HepG2 (cell line): Measurements from ENCODE around the gene PAXX. TPM values are rescaled to one million over a fixed set of nuclear protein-coding genes. Genes with fewer than 3 reads are reported as not detected.

ENCODE experiments used
- ATF7-NPFF ChIP-seq: sonication (generic); formaldehyde crosslinking; IDR thresholded peaks from 2 replicates; pipeline ENCODE4 v1.8.1; 2023; ENCODE audit warnings: mild to moderate bottlenecking, low read depth, missing genetic modification reagents, moderate library complexity
- GFI1 ChIP-seq: sonication (generic); formaldehyde crosslinking; IDR thresholded peaks from 2 replicates; pipeline ENCODE4 v1.5.0; 2020; ENCODE audit warnings: missing genetic modification reagents, mild to moderate bottlenecking, borderline replicate concordance
- MAZ ChIP-seq, 2 experiments: sonication (generic) in 1 of 2; formaldehyde crosslinking in 1 of 2; IDR thresholded peaks; 2 replicates each; pipeline versions ENCODE4 v1.5.0 to v1.6.1; 2012 to 2020; ENCODE audit warnings: low read depth in 2 of 2, mild to moderate bottlenecking in 2 of 2, borderline replicate concordance in 1 of 2, improper control_type of control experiment in 1 of 2, low read length in 1 of 2, missing genetic modification reagents in 1 of 2, moderate library complexity in 1 of 2
- MED1 ChIP-seq: sonication (generic); formaldehyde crosslinking; IDR thresholded peaks from 2 replicates; pipeline ENCODE4 v1.4.0; 2020; ENCODE audit warnings: missing genetic modification reagents
- PHF21A ChIP-seq: sonication (generic); formaldehyde crosslinking; IDR thresholded peaks from 2 replicates; pipeline ENCODE4 v1.5.0; 2020; ENCODE audit warnings: mild to moderate bottlenecking, missing genetic modification reagents
- TBL1XR1 ChIP-seq: fragments of 150-350 bp; IDR thresholded peaks from 2 replicates; pipeline ENCODE4 v1.6.1; 2014; ENCODE audit warnings: borderline replicate concordance, low read length; ENCODE audit not compliant: partially characterized antibody
- XRCC5 ChIP-seq: fragments of 200-400 bp; formaldehyde crosslinking; optimal IDR thresholded peaks from 2 replicates; pipeline ENCODE3; 2017; ENCODE audit warnings: mild to moderate bottlenecking, low read length
- ZNF180 ChIP-seq: sonication (generic); formaldehyde crosslinking; IDR thresholded peaks from 2 replicates; pipeline ENCODE4 v1.4.0; 2020; ENCODE audit warnings: low read depth, missing genetic modification reagents, borderline replicate concordance
- ZNF3 ChIP-seq: IDR thresholded peaks from 2 replicates; pipeline ENCODE4 v1.7.0; 2017; ENCODE audit warnings: inconsistent platforms
- ZNF564 ChIP-seq: sonication (generic); formaldehyde crosslinking; IDR thresholded peaks from 2 replicates; pipeline ENCODE4 v1.8.1; 2023; ENCODE audit warnings: mild to moderate bottlenecking, missing genetic modification reagents
- ZNF589 ChIP-seq: sonication (generic); formaldehyde crosslinking; conservative IDR thresholded peaks from 2 replicates; pipeline ENCODE4 v1.8.0; 2022; ENCODE audit warnings: mild to moderate bottlenecking, moderate library complexity, missing genetic modification reagents
- ZSCAN31 ChIP-seq: sonication (generic); formaldehyde crosslinking; IDR thresholded peaks from 2 replicates; pipeline ENCODE4 v1.5.0; 2020; ENCODE audit warnings: low read depth, mild to moderate bottlenecking, missing genetic modification reagents
- polyA plus RNA-seq, 8 experiments: library from polyadenylated mRNA; depleted of rRNA in 3 of 8; stranded (reverse) in 7 of 8; unstranded in 1 of 8; fragments of >200 nt; fragmentation: Illumina TruSeq in 4 of 8; extraction: Trizol in 4 of 8; gene quantifications; 2 replicates each; pipeline versions ENCODE4 v1.2.1 to v1.2.3, GENCODE V29; 2011 to 2016; ENCODE audit warnings: low read depth in 4 of 8, missing spikeins in 1 of 8, mixed read lengths in 1 of 8; ENCODE audit not compliant: insufficient read depth in 1 of 8
- total RNA-seq, 5 experiments: library from RNA; depleted of rRNA; stranded (reverse); fragments of >200 nt; fragmentation: Illumina TruSeq; extraction: Trizol; gene quantifications; 2 replicates each; pipeline ENCODE4 v1.2.3, GENCODE V29; 2016; ENCODE audit warnings: low read depth in 1 of 5
- TF ChIP-seq, protein P1 (sequence below): sonication (generic); formaldehyde crosslinking; IDR thresholded peaks from 2 replicates; pipeline ENCODE4 v1.5.0; 2020; ENCODE audit warnings: missing genetic modification reagents, mild to moderate bottlenecking, borderline replicate concordance
- TF ChIP-seq, protein P2 (sequence below): sonication (generic); formaldehyde crosslinking; IDR thresholded peaks from one replicate; pipeline ENCODE4 v1.5.1; 2020; ENCODE audit warnings: mild to moderate bottlenecking, missing genetic modification reagents; ENCODE audit errors: not compliant biosample characterization
- TF ChIP-seq, protein P3 (sequence below): sonication (generic); formaldehyde crosslinking; IDR thresholded peaks from 2 replicates; pipeline ENCODE4 v1.8.0; 2022; ENCODE audit warnings: mild to moderate bottlenecking, missing genetic modification reagents, moderate library complexity
- TF ChIP-seq, protein P4 (sequence below): sonication (generic); formaldehyde crosslinking; IDR thresholded peaks from 2 replicates; pipeline ENCODE4 v1.9.0; 2021; ENCODE audit warnings: missing genetic modification reagents, borderline replicate concordance

PAXX gene
- total and polyA plus RNA-seq, 2 of the 13 experiments (the other 11 are each of a cell fraction or from before 2014, with no cell fraction given), result 14.0 to 31.9 TPM

DNA sequence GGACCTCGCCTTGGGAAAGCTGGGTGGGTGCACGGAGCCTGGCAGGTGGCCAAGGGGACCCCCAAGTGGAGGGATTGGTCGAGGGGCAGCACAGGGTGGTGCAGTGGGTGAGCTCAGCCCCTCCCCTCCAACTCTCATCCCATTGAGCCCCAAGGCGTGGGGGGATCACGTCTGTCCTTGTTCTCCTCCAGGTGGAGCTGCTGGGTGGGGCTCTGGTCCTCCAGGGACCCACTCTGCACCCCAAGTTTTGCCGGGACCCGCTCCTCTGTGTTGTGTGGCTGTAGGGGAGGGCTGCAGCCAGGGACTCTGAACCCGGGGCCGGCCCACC is 43.2 kb downstream of the PAXX start (continued):
- no peak for TF ChIP-seq MAZ (IDR thresholded peaks at IDR 0.05; ENCODE audit: borderline replicate concordance, low read depth, low read length)
- peak; percentile 55; the same call in 1 of the 2 replicates for TF ChIP-seq MAZ (CRISPR knock-in tag; IDR thresholded peaks at IDR 0.05; ENCODE audit: low read depth)
- no peak for TF ChIP-seq ZNF3
- TF ChIP-seq ATF7-NPFF, result no peak
- TF ChIP-seq ZNF564 (CRISPR knock-in tag), result no peak
- TF ChIP-seq ZSCAN31, result 0 out of 2 replicates have a peak, but pooled peaks have one; percentile 28
- TF ChIP-seq, protein P1, sequence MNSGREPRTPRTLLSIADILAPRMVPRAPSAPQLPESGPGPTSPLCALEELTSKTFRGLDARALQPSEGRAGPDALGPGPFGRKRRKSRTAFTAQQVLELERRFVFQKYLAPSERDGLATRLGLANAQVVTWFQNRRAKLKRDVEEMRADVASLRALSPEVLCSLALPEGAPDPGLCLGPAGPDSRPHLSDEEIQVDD (CRISPR knock-in tag), result no peak
- TF ChIP-seq ZNF589 (CRISPR knock-in tag), result no peak
- TF ChIP-seq, protein P2, sequence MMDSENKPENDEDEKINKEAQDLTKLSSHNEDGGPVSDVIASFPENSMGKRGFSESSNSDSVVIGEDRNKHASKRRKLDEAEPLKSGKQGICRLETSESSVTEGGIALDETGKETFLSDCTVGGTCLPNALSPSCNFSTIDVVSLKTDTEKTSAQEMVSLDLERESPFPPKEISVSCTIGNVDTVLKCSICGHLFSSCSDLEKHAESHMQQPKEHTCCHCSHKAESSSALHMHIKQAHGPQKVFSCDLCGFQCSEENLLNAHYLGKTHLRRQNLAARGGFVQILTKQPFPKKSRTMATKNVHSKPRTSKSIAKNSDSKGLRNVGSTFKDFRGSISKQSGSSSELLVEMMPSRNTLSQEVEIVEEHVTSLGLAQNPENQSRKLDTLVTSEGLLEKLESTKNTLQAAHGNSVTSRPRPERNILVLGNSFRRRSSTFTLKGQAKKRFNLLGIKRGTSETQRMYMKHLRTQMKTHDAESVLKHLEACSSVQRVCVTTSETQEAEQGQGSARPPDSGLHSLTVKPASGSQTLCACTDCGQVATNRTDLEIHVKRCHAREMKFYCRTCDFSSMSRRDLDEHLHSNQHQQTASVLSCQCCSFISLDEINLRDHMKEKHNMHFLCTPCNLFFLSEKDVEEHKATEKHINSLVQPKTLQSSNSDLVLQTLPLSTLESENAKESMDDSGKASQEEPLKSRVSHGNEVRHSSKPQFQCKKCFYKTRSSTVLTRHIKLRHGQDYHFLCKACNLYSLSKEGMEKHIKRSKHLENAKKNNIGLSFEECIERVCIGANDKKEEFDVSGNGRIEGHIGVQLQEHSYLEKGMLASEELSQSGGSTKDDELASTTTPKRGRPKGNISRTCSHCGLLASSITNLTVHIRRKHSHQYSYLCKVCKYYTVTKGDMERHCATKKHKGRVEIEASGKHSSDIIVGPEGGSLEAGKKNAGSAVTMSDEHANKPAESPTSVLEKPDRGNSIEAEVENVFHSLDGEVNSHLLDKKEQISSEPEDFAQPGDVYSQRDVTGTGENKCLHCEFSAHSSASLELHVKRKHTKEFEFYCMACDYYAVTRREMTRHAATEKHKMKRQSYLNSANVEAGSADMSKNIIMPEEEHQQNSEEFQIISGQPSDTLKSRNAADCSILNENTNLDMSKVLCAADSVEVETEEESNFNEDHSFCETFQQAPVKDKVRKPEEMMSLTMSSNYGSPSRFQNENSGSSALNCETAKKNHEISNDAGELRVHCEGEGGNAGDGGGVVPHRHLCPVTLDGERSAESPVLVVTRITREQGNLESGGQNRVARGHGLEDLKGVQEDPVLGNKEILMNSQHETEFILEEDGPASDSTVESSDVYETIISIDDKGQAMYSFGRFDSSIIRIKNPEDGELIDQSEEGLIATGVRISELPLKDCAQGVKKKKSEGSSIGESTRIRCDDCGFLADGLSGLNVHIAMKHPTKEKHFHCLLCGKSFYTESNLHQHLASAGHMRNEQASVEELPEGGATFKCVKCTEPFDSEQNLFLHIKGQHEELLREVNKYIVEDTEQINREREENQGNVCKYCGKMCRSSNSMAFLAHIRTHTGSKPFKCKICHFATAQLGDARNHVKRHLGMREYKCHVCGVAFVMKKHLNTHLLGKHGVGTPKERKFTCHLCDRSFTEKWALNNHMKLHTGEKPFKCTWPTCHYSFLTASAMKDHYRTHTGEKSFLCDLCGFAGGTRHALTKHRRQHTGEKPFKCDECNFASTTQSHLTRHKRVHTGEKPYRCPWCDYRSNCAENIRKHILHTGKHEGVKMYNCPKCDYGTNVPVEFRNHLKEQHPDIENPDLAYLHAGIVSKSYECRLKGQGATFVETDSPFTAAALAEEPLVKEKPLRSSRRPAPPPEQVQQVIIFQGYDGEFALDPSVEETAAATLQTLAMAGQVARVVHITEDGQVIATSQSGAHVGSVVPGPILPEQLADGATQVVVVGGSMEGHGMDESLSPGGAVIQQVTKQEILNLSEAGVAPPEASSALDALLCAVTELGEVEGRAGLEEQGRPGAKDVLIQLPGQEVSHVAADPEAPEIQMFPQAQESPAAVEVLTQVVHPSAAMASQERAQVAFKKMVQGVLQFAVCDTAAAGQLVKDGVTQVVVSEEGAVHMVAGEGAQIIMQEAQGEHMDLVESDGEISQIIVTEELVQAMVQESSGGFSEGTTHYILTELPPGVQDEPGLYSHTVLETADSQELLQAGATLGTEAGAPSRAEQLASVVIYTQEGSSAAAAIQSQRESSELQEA (CRISPR knock-in tag), result no peak
- no peak for TF ChIP-seq GFI1 (CRISPR knock-in tag)
- TF ChIP-seq, protein P3, sequence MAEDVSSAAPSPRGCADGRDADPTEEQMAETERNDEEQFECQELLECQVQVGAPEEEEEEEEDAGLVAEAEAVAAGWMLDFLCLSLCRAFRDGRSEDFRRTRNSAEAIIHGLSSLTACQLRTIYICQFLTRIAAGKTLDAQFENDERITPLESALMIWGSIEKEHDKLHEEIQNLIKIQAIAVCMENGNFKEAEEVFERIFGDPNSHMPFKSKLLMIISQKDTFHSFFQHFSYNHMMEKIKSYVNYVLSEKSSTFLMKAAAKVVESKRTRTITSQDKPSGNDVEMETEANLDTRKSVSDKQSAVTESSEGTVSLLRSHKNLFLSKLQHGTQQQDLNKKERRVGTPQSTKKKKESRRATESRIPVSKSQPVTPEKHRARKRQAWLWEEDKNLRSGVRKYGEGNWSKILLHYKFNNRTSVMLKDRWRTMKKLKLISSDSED (CRISPR knock-in tag), result no peak
- TF ChIP-seq XRCC5, result no peak
- TF ChIP-seq ZNF180 (CRISPR knock-in tag), result no peak
- TF ChIP-seq PHF21A (CRISPR knock-in tag), result no peak
- TF ChIP-seq, protein P4, sequence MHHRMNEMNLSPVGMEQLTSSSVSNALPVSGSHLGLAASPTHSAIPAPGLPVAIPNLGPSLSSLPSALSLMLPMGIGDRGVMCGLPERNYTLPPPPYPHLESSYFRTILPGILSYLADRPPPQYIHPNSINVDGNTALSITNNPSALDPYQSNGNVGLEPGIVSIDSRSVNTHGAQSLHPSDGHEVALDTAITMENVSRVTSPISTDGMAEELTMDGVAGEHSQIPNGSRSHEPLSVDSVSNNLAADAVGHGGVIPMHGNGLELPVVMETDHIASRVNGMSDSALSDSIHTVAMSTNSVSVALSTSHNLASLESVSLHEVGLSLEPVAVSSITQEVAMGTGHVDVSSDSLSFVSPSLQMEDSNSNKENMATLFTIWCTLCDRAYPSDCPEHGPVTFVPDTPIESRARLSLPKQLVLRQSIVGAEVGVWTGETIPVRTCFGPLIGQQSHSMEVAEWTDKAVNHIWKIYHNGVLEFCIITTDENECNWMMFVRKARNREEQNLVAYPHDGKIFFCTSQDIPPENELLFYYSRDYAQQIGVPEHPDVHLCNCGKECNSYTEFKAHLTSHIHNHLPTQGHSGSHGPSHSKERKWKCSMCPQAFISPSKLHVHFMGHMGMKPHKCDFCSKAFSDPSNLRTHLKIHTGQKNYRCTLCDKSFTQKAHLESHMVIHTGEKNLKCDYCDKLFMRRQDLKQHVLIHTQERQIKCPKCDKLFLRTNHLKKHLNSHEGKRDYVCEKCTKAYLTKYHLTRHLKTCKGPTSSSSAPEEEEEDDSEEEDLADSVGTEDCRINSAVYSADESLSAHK (CRISPR knock-in tag), result no peak
- TF ChIP-seq MED1 (CRISPR knock-in tag), result no peak
- no peak for TF ChIP-seq TBL1XR1
